K562 (cell line): ENCODE data around the gene SGIP1. TPM values are rescaled to one million over a fixed set of nuclear protein-coding genes. Genes with fewer than 3 reads are reported as not detected.
A peak's percentile ranks its signal among the peaks of the same experiment; 100 is the strongest.

ENCODE experiments used
- ATAC-seq: fragments of 200-7000 bp; cut with Tn5 transposase; 3 replicates; pipeline ENCODE4 v1.9.1; 2020; ENCODE audit warnings: moderate library complexity
- BruUV-seq: library from RNA; stranded (reverse); fragments of 400-500 nt; replicated peaks from 2 replicates; lab custom pipeline; 2021; lab: Mats Ljungman, UMichigan
- CTCF ChIA-PET: fragments of 300-600 bp; formaldehyde crosslinking; extraction: SDS; loops from one replicate; lab custom pipeline; 2021; ENCODE audit warnings: low intra/inter-chr PET ratio; lab: Yijun Ruan, JAX
- POLR2A ChIA-PET: fragments of 300-600, 350-650 bp; sonication (Branson Sonifier 250); formaldehyde crosslinking; extraction: SDS; loops from one replicate; lab custom pipeline; 2021; ENCODE audit warnings: antibody characterized with exemption, inconsistent platforms; lab: Yijun Ruan, JAX
- DNase-seq, 4 experiments: peaks; one replicate each; pipeline versions ENCODE4 v3.0.0 to v3.0.0-alpha.2; 2011 to 2018; ENCODE audit warnings: low spot score in 3 of 4, mixed read lengths in 3 of 4; ENCODE audit errors: extremely low read depth in 1 of 4
- FAIRE-seq: peaks from 2 replicates; lab custom pipeline; 2011; peaks lifted over from hg19 to GRCh38; lab: Jason Lieb, UNC
- H2AFZ ChIP-seq: 2 replicates; pipeline ENCODE4 v1.6.0; 2011; ENCODE audit warnings: low read depth, low read length, control low read depth, inconsistent platforms
- H3K27ac ChIP-seq: fragments of 200-600 bp; 3 replicates; pipeline ENCODE4 v1.8.0; 2011; ENCODE audit warnings: low read depth, mild to moderate bottlenecking, control low read depth, inconsistent platforms, low read length, moderate library complexity, mixed read lengths; ENCODE audit errors: extremely low read depth
- H3K27me3 ChIP-seq, 2 experiments: fragments of 300-600 bp in 1 of 2; 2 replicates in 1 of 2; 3 replicates in 1 of 2; pipeline versions ENCODE4 v1.6.0 to v1.8.0; 2011; ENCODE audit warnings: inconsistent platforms in 2 of 2, low read length in 2 of 2, mild to moderate bottlenecking in 1 of 2, mixed read lengths in 1 of 2, moderate library complexity in 1 of 2; ENCODE audit not compliant: control insufficient read depth in 2 of 2, insufficient read depth in 2 of 2
- H3K36me3 ChIP-seq: fragments of 300-600 bp; 3 replicates; pipeline ENCODE4 v1.8.0; 2011; ENCODE audit warnings: mild to moderate bottlenecking, low read length, inconsistent platforms; ENCODE audit not compliant: control insufficient read depth, insufficient read depth
- H3K4me1 ChIP-seq, 2 experiments: fragments of 200-600 bp in 1 of 2; replicated peaks in 1 of 2; 2 replicates in 1 of 2; 3 replicates in 1 of 2; pipeline versions ENCODE4 v1.5.1 to v1.8.0; 2011; ENCODE audit warnings: inconsistent platforms in 2 of 2, low read length in 2 of 2, mild to moderate bottlenecking in 1 of 2, mixed read lengths in 1 of 2, moderate library complexity in 1 of 2; ENCODE audit not compliant: control insufficient read depth in 2 of 2, insufficient read depth in 2 of 2
- H3K4me2 ChIP-seq: 2 replicates; pipeline ENCODE4 v1.6.1; 2011; ENCODE audit warnings: low read length, control low read depth, inconsistent platforms, mixed read lengths; ENCODE audit not compliant: insufficient read depth
- H3K4me3 ChIP-seq: fragments of 200-600 bp; sonication (generic), shearing (Covaris generic); 2 replicates; pipeline ENCODE4 v1.5.1; 2016; ENCODE audit warnings: control low read depth, inconsistent platforms
- H3K79me2 ChIP-seq: fragments of 200-600 bp; 3 replicates; pipeline ENCODE4 v1.8.0; 2011; ENCODE audit warnings: low read length, inconsistent platforms; ENCODE audit not compliant: control insufficient read depth, insufficient read depth
- H3K9ac ChIP-seq, 2 experiments: 2 replicates each; pipeline versions ENCODE4 v1.6.0 to v1.6.1; 2011; ENCODE audit warnings: low read depth in 2 of 2, low read length in 2 of 2, control low read depth in 1 of 2, inconsistent platforms in 1 of 2, mild to moderate bottlenecking in 1 of 2, mixed read lengths in 1 of 2; ENCODE audit not compliant: insufficient read depth in 1 of 2
- H3K9me1 ChIP-seq: one replicate; pipeline ENCODE4 v1.6.0; 2011; ENCODE audit warnings: inconsistent platforms, mild to moderate bottlenecking, low read length, moderate library complexity; ENCODE audit not compliant: control insufficient read depth, insufficient read depth
- H3K9me3 ChIP-seq: replicated peaks from 2 replicates; pipeline ENCODE4 v1.5.1; 2011; ENCODE audit warnings: low read depth, low read length, inconsistent platforms; ENCODE audit not compliant: control insufficient read depth, insufficient read depth
- H4K20me1 ChIP-seq: replicated peaks from 2 replicates; pipeline ENCODE4 v1.6.1; 2011; ENCODE audit warnings: low read length, inconsistent platforms, mixed read lengths; ENCODE audit not compliant: control insufficient read depth, insufficient read depth
- ADNP ChIP-seq: fragments of 200-800 bp; sonication (Bioruptor generic); IDR thresholded peaks from 2 replicates; pipeline ENCODE4 v1.6.1; 2016; ENCODE audit warnings: missing genetic modification characterization, missing compliant biosample characterization
- BRF1 ChIP-seq: IDR thresholded peaks from 3 replicates; pipeline ENCODE4 v1.6.1; 2011; ENCODE audit warnings: borderline replicate concordance, mild to moderate bottlenecking; ENCODE audit not compliant: insufficient read length; ENCODE audit errors: extremely low read depth
- COPS2 ChIP-seq: fragments of 450-650 bp; conservative IDR thresholded peaks from 2 replicates; pipeline ENCODE4 v1.6.1; 2016; ENCODE audit warnings: mild to moderate bottlenecking, moderate library complexity
- FOSL1 ChIP-seq: fragments of 200-800 bp; sonication (Bioruptor generic); conservative IDR thresholded peaks from 2 replicates; pipeline ENCODE4 v1.6.1; 2016; ENCODE audit warnings: missing genetic modification characterization, missing compliant biosample characterization
- FOXA3 ChIP-seq, 2 experiments: fragments of 450-650 bp in 1 of 2; sonication (generic) in 1 of 2; formaldehyde crosslinking; IDR thresholded peaks in 1 of 2; conservative IDR thresholded peaks in 1 of 2; 2 replicates each; pipeline versions ENCODE4 v1.4.0 to v1.8.0; 2020 to 2022; ENCODE audit warnings: mild to moderate bottlenecking in 2 of 2, missing genetic modification reagents in 1 of 2
- GATAD2B ChIP-seq: fragments of 450-650 bp; IDR thresholded peaks from 2 replicates; pipeline ENCODE4 v1.6.1; 2017; ENCODE audit warnings: mild to moderate bottlenecking, borderline replicate concordance
- HDAC8 ChIP-seq: fragments of 450-650 bp; IDR thresholded peaks from 2 replicates; pipeline ENCODE4 v1.6.1; 2016; ENCODE audit warnings: mild to moderate bottlenecking, missing genetic modification characterization, moderate library complexity, missing compliant biosample characterization
- L3MBTL2 ChIP-seq: fragments of 450-650 bp; IDR thresholded peaks from 2 replicates; pipeline ENCODE4 v1.6.1; 2016; ENCODE audit warnings: mild to moderate bottlenecking, moderate library complexity
- LARP7 ChIP-seq: fragments of 450-650 bp; IDR thresholded peaks from 2 replicates; pipeline ENCODE4 v1.6.1; 2016
- MAFF ChIP-seq: IDR thresholded peaks from 2 replicates; pipeline ENCODE4 v1.6.1; 2012; ENCODE audit warnings: low read length, improper control_type of control experiment
- MAFK ChIP-seq: IDR thresholded peaks from 2 replicates; pipeline ENCODE4 v1.6.1; 2011; ENCODE audit warnings: low read length, improper control_type of control experiment
- MEIS2 ChIP-seq: fragments of 450-650 bp; IDR thresholded peaks from 2 replicates; pipeline ENCODE4 v1.6.1; 2014; ENCODE audit warnings: mild to moderate bottlenecking; ENCODE audit not compliant: partially characterized antibody
- MIER1 ChIP-seq: fragments of 450-650 bp; IDR thresholded peaks from 2 replicates; pipeline ENCODE4 v1.6.1; 2016; ENCODE audit warnings: antibody characterized with exemption, mild to moderate bottlenecking, low read depth
- MITF ChIP-seq: IDR thresholded peaks from 2 replicates; pipeline ENCODE4 v1.6.1; 2014; ENCODE audit warnings: antibody characterized with exemption
- NBN ChIP-seq: fragments of 450-650 bp; IDR thresholded peaks from 2 replicates; pipeline ENCODE4 v1.6.1; 2016; ENCODE audit warnings: low read depth, mild to moderate bottlenecking
- NFE2 ChIP-seq: IDR thresholded peaks from 2 replicates; pipeline ENCODE4 v1.6.1; 2014; ENCODE audit warnings: antibody characterized with exemption, low read depth
- NFXL1 ChIP-seq: fragments of 450-650 bp; formaldehyde crosslinking; IDR thresholded peaks from 2 replicates; pipeline ENCODE4 v1.4.0; 2021; ENCODE audit warnings: mild to moderate bottlenecking
- POLR2AphosphoS2 ChIP-seq: IDR thresholded peaks from 2 replicates; pipeline ENCODE4 v1.6.1; 2012; ENCODE audit warnings: low read length, improper control_type of control experiment
- RHOXF2B ChIP-seq: fragments of 250-450 bp; sonication (Bioruptor Pico); conservative IDR thresholded peaks from 2 replicates; pipeline ENCODE4 v1.5.1; 2021
- SMAD2 ChIP-seq: fragments of 150-350 bp; IDR thresholded peaks from 2 replicates; pipeline ENCODE4 v1.6.1; 2014; ENCODE audit warnings: low read depth, mild to moderate bottlenecking, low read length
- SMARCE1 ChIP-seq: fragments of 450-650 bp; IDR thresholded peaks from 2 replicates; pipeline ENCODE4 v1.7.1; 2016; ENCODE audit warnings: mild to moderate bottlenecking
- SP1 ChIP-seq: sonication (generic); formaldehyde crosslinking; IDR thresholded peaks from 2 replicates; pipeline ENCODE4 v1.8.1; 2022; ENCODE audit warnings: mild to moderate bottlenecking, missing genetic modification reagents
- STAT5A ChIP-seq: IDR thresholded peaks from 2 replicates; pipeline ENCODE4 v1.6.1; 2012; ENCODE audit warnings: low read length, inconsistent platforms, borderline replicate concordance
- ZNF57 ChIP-seq: fragments of 450-650 bp; formaldehyde crosslinking; IDR thresholded peaks from 2 replicates; pipeline ENCODE4 v1.4.0; 2020; ENCODE audit warnings: mild to moderate bottlenecking, moderate library complexity
- in situ Hi-C: fragments of 300-500 bp; cut with MboI; formaldehyde crosslinking; loops from 4 replicates; pipeline ENCODE4 v1.15.0; 2018; ENCODE audit warnings: inconsistent platforms, mixed read lengths
- intact Hi-C: fragments of 100-400 bp; cut with micrococcal nuclease; formaldehyde crosslinking; loops from 2 replicates; pipeline ENCODE4 v1.14.2; 2022
- polyA plus RNA-seq, 8 experiments: library from polyadenylated mRNA; depleted of rRNA in 4 of 8; stranded (reverse) in 5 of 8; unstranded in 3 of 8; fragments of >200 nt; fragmentation: Nextera tagmentation in 2 of 8; fragmentation: Illumina TruSeq in 1 of 8; extraction: Ambion mirVana in 2 of 8; extraction: Trizol in 1 of 8; gene quantifications; 2 replicates each; pipeline versions ENCODE4 v1.2.1 to v1.2.3, GENCODE V29; 2011 to 2014; ENCODE audit warnings: inconsistent platforms in 1 of 8, missing spikeins in 1 of 8
- total RNA-seq, 7 experiments: library from RNA; depleted of rRNA in 6 of 7; stranded (reverse); fragments of >200 nt in 6 of 7; fragmentation: Illumina TruSeq in 2 of 7; extraction: Trizol in 2 of 7; gene quantifications; 2 replicates each; pipeline versions ENCODE4 v1.2.1 to v1.2.3, GENCODE V29; 2011 to 2021; ENCODE audit warnings: low replicate concordance in 1 of 7
- TF ChIP-seq, protein P1 (sequence below): fragments of 450-650 bp; conservative IDR thresholded peaks from 2 replicates; pipeline ENCODE4 v1.6.1; 2016; ENCODE audit warnings: missing genetic modification characterization, low read depth, mild to moderate bottlenecking, control low read depth, missing compliant biosample characterization

The SGIP1 gene
- total and polyA plus RNA-seq, 9 of the 15 experiments (the other 6 are each of a cell fraction or from before 2014, with no cell fraction given): 0.07 to 0.35 TPM; not detected in 7

DNA sequence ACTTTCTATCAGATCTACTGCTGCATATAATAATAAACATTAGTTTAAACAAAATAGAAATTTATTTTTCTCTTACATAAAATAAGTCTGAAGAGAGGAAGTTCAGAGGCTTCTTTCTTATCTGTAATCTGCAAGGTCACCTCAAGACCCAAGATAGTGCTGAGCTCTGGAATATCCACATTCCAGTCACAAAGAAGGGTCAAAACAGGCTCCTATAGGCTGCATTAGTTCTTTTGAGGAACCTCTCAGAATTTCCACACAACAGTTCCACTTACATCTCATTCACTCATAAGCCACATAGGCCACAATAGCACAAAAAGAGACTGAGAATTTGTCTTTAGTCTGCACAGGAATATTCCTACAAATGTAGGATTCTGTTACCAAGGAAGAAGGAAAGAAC is 233.7 kb downstream of the SGIP1 start:
- FAIRE-seq (no peak), ATAC-seq (no peak), DNase-seq (no peak)
- no peaks in the 10 kb centered on the region for H3K36me3 ChIP-seq
- POLR2A ChIA-PET: no interaction called here
- H3K9me1 ChIP-seq: no peaks in the 10 kb centered on the region
- H4K20me1 ChIP-seq: no peaks in the 10 kb centered on the region
- H3K9me3 ChIP-seq: no peaks in the 10 kb centered on the region
- in situ Hi-C loops: no loop called here
- peaks cover 0 to 4% of the 10 kb centered on the region in 2 experiments; a peak in 3 of 5 replicates for H3K4me1 ChIP-seq
- H3K79me2 ChIP-seq: no peaks in the 10 kb centered on the region
- H3K4me2 ChIP-seq: no peak overlapping the region
- intact Hi-C loops: loop anchor here (2.0 to 5.0 kb wide), 4 partner anchors 157 to 735 kb away; partner anchors contain the start of genes DNAI4 and MIER1
- no peak overlapping the region for H3K9ac ChIP-seq
- no peak overlapping the region for H3K27ac ChIP-seq
- no TSS peak for BruUV-seq
- H3K4me3 ChIP-seq: no peak overlapping the region
- H2AFZ ChIP-seq: no peak overlapping the region
- CTCF ChIA-PET: no interaction called here
- H3K27me3 ChIP-seq: no peaks in the 10 kb centered on the region
- TF ChIP-seq L3MBTL2 (no peak), GATAD2B (no peak), COPS2 (no peak), LARP7 (no peak), MIER1 (no peak), SP1 (CRISPR knock-in tag) (no peak), MAFF (peak; percentile 5; the same call in 1 of the 2 replicates), NBN (no peak), MAFK (0 out of 2 replicates have a peak, but pooled peaks have one; percentile 15), STAT5A (no peak), BRF1 (no peak), POLR2AphosphoS2 (no peak), RHOXF2B (no peak), NFE2 (0 out of 2 replicates have a peak, but pooled peaks have one; percentile 28), SMARCE1 (peak; percentile 13; the same call in 1 of the 2 replicates), HDAC8 (tag) (no peak), MEIS2 (no peak), NFXL1 (CRISPR knock-in tag) (no peak), MITF (no peak), FOXA3 (CRISPR knock-in tag; conservative IDR thresholded peaks at IDR 0.05 in 1 of 2, IDR thresholded peaks at IDR 0.05 in 1 of 2) (no peak), ZNF57 (no peak), FOSL1 (tag) (0 out of 2 replicates have a peak, but pooled peaks have one; percentile 20), ADNP (tag) (0 out of 2 replicates have a peak, but pooled peaks have one; percentile 12), SMAD2 (no peak)
- TF ChIP-seq, protein P1, sequence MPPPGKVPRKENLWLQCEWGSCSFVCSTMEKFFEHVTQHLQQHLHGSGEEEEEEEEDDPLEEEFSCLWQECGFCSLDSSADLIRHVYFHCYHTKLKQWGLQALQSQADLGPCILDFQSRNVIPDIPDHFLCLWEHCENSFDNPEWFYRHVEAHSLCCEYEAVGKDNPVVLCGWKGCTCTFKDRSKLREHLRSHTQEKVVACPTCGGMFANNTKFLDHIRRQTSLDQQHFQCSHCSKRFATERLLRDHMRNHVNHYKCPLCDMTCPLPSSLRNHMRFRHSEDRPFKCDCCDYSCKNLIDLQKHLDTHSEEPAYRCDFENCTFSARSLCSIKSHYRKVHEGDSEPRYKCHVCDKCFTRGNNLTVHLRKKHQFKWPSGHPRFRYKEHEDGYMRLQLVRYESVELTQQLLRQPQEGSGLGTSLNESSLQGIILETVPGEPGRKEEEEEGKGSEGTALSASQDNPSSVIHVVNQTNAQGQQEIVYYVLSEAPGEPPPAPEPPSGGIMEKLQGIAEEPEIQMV: no peak
